LoVo (cell line): Measurements from ENCODE around the gene SCN9A.
"Not testable (repeated sequence)": the region's sequence is repeated elsewhere in the genome, so short reads cannot be mapped to it uniquely, and the experiment has no call there.

Experiments
- DNase-seq: peaks from one replicate; pipeline ENCODE4 v3.0.0-alpha.2; 2016; ENCODE audit warnings: low spot score

Gene SCN9A

DNA sequence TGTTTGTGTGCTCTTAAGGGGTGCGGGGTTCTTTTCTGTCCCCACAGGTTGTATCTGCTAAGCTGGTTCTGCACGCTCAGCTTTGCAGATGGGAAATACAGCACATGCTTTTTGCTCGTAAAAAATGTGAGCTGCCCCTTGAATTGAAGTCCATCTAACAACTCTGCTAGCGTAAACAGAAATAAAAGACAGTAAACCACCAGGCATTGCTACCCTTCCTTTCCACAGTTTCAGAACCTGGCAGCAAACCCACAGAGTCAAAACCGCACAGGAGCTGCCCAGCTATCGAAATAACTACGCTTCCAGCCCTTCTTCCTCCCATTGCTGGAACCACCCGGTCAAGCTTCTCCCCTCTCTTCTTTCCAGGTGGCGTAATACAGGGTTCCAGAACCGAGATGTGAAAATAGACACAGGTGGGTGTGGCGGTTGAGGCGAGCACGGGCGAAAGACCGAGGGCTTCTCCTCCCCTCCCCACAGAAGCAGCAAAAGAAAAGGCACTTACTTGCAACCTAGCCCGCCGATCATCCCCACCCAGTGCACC, 479 bp downstream of the SCN9A start:
- no peak for DNase-seq

GRCh38 chr2:166373951-166374350, 1.8 kb downstream of the SCN9A start:
- peak; percentile 38 for DNase-seq

DNA sequence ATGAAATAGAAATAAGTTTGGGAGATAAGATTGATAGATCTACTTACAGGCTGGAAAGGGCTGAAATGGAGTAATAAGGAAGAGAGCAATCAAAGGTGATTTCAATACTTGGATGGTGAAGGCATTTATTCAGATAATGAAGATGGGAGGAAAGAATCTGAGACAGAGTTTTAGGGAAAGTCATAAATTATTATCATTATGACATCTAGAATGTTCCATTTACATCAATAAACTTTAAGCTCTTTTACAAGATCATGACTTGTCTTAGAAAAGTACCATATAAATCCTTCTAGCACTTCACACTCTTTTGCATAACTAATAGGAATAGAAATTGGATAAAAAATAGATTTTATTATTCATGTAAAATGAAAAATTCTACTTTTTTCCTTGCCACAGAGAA, 2.2 kb downstream of the SCN9A start:
- DNase-seq: no peak

GRCh38 chr2:166373105-166373504, 2.6 kb downstream of the SCN9A start:
- no peak for DNase-seq

DNA sequence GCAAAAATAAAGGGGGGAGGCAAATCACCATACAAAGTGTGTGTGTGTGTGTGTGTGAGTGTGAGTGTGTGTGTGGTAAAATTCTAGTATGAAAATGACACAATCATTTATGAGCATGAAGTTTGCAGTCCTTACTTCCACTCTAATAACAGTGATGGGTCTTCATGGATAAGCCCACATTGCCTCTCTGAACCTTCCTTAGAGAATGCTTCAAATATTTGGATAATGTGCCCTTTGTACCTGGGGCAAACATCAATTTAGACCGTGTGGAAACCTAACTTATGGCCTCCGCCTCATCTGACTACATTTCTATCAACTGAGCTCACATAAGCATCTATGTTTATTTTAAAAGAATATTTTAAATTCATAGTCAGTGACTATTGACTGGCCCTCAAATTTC, 3.7 kb downstream of the SCN9A start:
- no peak for DNase-seq

DNA sequence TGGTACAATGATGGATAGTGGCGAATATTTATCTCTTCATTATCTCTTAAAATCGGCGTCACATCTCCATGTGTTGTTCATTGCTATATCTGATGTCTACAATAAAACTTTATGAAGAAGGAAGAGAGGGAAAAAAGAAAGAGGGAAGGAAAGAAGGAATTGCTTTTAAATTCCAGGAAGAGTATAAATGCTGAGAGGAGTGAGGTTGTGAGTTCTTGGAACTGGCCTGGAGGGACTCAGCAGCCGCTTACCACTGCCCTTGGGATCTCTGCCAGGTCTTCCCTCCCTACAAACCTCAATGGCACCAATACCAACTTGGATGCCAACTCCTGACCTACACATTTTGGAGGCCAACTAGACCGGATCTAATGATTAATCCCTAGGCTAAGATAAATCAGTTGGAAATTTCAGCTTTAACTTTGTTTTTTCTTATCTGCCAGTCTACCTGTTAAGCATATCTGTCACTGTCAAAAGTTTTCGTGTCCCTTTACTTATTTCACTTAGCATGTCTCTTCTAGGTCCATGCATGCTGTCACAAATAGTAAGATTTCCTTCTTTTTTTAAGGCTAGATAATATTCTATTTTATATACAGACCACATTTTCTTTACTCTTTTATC, 9.8 kb downstream of the SCN9A start:
- DNase-seq: no peak

DNA sequence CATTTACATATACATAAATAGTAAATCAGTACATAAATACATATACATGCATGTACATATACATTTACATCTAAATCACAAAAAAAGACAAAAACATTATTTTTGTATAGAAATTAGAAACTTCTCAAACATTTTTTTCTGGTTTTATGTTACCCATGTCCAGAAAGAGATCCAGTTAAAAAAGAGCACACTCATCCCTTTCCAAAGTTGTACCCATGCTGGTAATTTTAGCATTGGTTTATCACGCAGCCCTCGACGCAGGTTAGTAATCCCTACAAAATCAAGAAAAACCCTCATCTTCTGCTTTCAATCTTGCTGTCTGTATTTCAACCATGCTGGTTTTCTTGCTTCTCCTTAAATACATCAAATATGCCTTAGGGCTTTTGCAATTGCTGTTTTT, 10.5 kb downstream of the SCN9A start:
- DNase-seq: no peak

DNA sequence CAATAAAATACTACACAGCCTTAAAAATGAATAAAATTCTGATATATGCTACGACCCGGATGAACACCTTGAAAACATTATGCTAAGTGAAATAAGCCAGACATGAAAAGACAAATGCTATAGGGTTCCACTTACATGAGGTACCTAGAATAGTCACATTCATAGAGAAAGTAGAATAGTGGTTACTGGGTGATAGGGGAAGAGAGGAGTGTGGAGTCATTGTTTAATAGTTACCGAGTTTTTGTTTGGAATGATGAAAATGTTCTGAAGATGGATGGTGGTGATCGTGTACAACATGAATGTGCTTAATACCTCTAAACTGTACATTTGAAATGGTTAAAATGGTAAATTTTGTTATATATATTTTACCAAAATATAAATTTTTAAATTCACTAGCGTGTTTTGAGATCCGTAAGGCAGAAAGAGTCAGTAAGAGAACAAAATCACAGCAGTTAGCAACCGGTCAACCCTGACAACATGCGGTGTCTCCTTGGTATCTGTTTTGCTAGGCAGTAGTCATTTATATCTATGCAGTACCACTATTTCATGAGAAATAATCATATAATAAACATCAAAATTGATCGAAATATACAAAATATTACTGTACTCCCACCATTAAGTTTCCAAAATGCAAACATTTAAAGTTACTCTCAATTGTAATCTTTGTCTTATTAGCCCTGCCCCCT, 11.1 kb downstream of the SCN9A start:
- DNase-seq: no peak

DNA sequence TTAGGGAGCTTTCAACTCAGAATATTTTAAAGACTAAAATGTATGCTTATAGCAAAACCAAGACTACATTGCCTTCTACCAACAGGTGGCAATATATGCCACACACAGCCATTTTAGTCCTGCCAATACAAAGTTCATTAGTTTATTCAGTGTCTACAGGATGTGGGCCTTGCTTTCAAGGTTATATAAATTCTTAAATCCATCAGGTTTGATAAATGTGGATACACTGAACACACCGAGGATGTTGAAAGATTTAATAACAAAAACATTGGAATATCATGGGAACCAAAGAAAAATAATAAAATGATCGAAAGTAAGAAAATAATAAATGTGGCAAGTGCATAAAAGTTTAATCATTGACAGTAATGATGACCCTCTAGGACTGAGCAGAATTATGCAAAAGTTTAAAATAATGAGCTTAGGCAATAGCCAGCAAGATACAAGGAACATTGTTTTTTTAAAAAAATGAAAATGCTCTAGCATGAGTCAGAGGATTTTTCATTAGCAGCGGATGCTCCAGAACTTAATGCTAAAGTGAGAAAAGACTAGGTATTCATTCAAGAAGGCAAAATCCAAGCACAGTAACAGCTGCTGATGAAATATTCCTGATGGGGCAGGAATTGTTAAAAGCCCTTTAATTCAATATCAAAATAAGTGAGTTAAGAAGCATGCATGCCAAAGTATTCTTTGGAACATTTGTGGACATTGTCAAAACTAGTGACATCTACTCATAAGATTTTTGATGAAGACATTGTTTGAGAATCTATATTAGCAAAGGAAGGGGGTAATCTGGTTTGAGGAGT, 14.2 kb downstream of the SCN9A start:
- peak; percentile 16 for DNase-seq

DNA sequence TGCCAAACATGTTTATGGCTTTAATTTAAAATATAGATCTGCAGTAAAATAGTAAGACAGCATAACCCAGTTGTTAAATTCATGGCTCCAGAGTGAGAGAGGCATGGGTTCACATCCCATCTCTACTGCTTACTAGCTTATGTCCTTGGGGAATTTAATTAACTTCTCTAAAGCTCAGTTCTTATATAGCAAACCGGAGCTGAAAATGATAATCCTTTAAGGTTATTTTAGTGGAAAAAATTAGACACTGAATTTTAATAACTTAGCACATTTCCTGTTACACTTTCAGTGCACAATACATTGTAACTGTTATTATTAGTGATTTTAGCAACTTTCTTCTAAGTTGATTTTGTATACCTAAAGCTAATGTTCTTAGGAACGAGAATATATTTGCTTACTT, 14.8 kb downstream of the SCN9A start:
- DNase-seq: no peak

GRCh38 chr2:166360426-166360825, 15.3 kb downstream of the SCN9A start:
- DNase-seq: no peak

- DNase-seq: not testable (repeated sequence)
These were observed 17.8 kb downstream of the SCN9A start for GRCh38 chr2:166357950-166358321.

DNA sequence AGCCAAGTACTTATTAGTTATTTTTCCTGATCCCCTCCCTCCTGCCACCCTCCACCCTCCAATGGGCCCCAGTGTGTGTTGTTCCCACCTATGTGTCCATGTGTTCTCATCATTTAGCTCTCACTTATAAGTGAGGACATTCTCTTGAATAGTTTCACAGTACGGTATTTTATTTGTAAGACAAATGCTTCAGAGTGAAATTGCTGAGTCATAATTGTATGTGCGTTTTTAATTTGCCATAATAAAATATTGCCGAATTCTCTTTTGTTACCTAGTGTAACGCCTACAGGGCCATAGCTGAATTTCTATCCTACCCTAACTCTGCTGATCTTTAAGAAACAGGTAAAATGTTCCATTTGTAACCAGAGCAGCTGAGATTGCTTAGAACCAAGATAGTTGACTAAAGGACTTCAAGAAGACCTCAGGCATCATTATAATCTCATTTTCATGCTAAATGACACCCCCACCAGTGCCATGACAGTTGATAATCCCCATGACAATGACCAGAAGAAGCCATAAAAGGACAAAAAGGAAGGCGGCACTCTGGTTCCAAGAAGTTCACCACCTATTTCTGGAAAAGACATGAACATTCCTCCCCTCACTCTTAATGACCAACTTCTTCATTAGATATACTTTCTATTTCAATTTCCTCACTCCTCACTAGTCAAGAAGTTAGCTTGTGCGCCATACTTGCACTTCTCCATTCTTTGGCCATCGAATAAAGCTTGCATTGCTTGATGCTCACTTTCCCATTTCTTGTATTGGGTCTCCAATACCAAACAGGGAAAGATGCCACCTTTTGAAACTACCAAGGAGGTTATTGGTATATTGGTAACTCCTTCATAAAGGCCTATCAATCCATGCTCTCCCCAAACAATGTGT, 18.4 kb downstream of the SCN9A start:
- DNase-seq: no peak

DNA sequence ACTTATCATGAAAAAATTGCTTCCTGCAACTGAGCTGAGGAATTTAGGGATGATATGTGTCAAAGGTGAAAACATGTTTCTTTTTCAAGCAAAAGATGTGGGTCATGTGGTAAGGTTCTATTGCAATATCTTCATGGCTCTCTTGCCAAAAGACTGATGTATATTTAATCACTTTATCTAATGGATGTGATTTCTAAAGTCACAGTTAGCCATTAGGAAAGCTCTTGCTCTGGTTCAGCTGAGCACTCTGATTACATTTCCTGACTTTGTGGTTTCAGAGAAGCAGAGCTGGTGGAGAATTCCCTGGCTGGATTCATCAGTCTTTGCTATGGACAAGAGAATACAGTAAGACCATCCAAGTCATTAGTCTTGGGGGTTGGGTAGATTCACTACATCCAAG, 24.4 kb downstream of the SCN9A start:
- no peak for DNase-seq

- DNase-seq: no peak
These were observed 25.2 kb downstream of the SCN9A start for GRCh38 chr2:166350525-166350924.

DNA sequence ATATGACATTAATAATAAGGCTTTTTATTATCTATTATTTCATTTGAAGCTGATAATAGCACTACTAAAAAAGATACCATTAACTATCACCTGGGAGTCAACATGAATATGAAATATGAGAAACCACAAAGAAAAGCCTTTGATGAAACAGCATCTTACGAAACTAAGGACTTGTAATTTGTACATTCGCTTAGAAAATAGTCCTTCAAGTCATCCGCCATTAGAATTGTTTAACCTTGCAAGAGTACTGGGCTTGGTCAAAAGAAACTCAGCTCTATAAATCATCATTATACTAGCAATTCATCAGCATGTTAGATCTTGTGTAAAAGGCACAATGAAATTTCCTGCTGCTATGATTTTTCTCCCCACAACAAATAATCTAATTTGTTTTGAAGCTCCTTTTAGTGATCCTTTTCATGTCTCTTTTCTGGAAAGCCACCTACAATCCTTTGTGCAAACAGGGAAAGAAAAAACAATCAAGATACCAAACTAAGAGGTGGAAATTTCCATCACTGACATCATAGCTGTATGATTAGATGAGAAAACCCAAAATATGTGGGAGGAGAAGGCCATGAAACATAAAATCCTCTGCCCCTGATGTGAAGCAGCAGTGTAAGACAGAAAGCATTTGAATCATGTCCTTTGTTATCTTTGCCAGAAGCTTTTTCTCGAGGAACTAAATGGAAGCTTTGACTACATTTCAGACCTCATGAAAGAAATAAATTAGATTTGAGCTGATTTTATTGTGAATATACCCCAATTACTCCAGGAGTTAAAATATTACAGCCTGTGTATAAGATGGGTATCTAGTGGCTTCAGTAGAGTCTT, 31.2 kb downstream of the SCN9A start:
- DNase-seq: no peak

DNA sequence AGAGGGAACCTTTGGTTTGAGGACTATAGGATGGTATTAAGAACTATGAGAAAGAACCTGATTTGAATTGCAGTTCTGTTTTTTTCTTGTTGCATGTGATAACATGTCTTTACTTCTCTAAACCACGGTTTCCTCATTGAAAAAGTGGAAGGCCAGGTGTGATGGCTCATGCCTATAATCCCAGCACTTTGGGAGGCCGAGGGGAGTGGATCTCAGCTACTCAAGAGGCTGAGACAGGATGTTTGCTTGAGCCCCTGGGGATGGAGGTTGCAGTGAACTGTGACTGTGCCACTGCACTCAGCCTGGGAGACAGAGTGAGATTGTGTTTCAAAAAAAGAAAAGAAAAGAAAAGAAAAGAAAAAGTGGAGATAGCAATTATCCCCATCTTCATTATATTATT, 32.3 kb downstream of the SCN9A start:
- no peak for DNase-seq

- DNase-seq: no peak
These were observed 34.3 kb downstream of the SCN9A start for GRCh38 chr2:166341426-166341825.

DNA sequence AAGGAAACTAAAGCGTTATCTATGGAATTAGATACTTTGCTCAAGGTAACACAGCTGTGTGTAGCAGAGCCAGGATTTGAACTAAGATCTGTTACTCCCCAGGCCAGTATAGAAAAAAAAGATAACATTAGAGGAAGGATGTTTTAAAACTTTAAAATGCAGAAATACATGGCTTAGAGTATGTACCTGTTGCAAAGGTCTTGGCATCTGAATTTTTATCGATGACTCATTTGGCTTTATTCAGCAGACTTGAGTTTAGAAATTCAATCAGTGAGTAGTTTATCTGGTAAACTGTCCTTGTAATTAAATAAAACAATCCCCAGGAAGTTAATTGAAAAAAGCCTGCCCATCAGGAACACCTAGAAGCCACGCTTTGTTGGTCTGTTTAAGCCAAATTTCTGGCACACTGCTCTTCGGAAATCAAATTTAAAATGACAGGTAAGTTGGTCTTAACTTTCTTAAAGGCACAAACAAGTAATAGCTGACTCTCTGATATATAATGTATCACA, 36.9 kb downstream of the SCN9A start:
- no peak for DNase-seq

GRCh38 chr2:166337932-166338331, 37.8 kb downstream of the SCN9A start:
- no peak for DNase-seq

DNA sequence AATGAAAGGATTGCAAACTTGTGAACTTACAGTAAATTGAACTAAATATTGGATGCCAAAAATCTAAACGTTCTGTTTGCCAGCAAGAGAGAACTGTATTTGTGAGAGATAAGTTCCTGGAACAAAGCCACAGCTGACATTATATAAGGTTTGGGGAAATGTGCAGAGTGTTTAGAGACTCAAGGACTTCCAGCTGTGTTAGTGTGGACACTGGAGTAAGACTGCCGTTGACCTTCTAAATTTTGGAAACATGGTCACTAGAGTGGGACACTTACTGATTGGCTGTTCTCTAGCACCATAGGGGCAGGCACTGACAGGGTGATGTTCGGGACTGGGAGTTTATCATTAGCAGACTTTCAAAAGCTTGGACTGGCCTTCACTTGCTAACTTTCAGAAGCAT, 40.5 kb downstream of the SCN9A start:
- DNase-seq: no peak
